PC-3 (cell line): ENCODE measurements around the gene KIAA0513. TPM values are rescaled to one million over a fixed set of nuclear protein-coding genes. Genes with fewer than 3 reads are reported as not detected.

Source experiments
- ATAC-seq: fragments of 200-7000 bp; cut with Tn5 transposase; 2 replicates; pipeline ENCODE4 v1.9.1; 2020; ENCODE audit warnings: mild to moderate bottlenecking, moderate library complexity
- BruUV-seq: library from RNA; stranded (reverse); fragments of 400-500 nt; replicated peaks from 2 replicates; lab custom pipeline; 2021; lab: Mats Ljungman, UMichigan
- CTCF ChIA-PET: fragments of 300-600 bp; sonication (Branson Sonifier 250); formaldehyde crosslinking; loops from one replicate; lab custom pipeline; 2022; ENCODE audit warnings: antibody characterized with exemption; lab: Charles Lee
- POLR2A ChIA-PET: fragments of 300-600 bp; sonication (Branson Sonifier 250); formaldehyde crosslinking; loops from one replicate; lab custom pipeline; 2022; ENCODE audit warnings: antibody characterized with exemption; ENCODE audit not compliant: unreplicated experiment; lab: Charles Lee
- DNase-seq: peaks from one replicate; pipeline ENCODE4 v3.0.0-alpha.2; 2015
- H2AFZ ChIP-seq: fragments of 300-600 bp; sonication (generic); 2 replicates; pipeline ENCODE4 v1.6.0; 2016; ENCODE audit warnings: antibody characterized with exemption, low read length
- H3F3A ChIP-seq: fragments of 300-600 bp; sonication (generic); one replicate; pipeline ENCODE4 v1.6.0; 2017; ENCODE audit warnings: antibody characterized with exemption, low read length, control low read depth, mild to moderate bottlenecking; ENCODE audit not compliant: unreplicated experiment
- H3K27ac ChIP-seq: fragments of 300-600 bp; sonication (generic); 2 replicates; pipeline ENCODE4 v1.5.1; 2016; ENCODE audit warnings: mild to moderate bottlenecking, low read length
- H3K27me3 ChIP-seq: fragments of 300-600 bp; sonication (generic); 2 replicates; pipeline ENCODE4 v1.6.1; 2016; ENCODE audit warnings: low read length, mixed read lengths
- H3K36me3 ChIP-seq: fragments of 300-600 bp; sonication (generic); 2 replicates; pipeline ENCODE4 v1.6.1; 2016; ENCODE audit warnings: low read depth, mixed run types, low read length, mixed read lengths
- H3K4me1 ChIP-seq: fragments of 300-600 bp; sonication (generic); 2 replicates; pipeline ENCODE4 v1.5.1; 2016; ENCODE audit warnings: low read length; ENCODE audit not compliant: insufficient read depth
- H3K4me2 ChIP-seq: fragments of 300-600 bp; sonication (generic); 2 replicates; pipeline ENCODE4 v1.6.0; 2016; ENCODE audit warnings: low read length
- H3K4me3 ChIP-seq: fragments of 300-600 bp; sonication (generic); 2 replicates; pipeline ENCODE4 v1.5.1; 2016; ENCODE audit warnings: mild to moderate bottlenecking, low read length, mixed read lengths
- H3K79me2 ChIP-seq: fragments of 300-600 bp; sonication (generic); 2 replicates; pipeline ENCODE4 v1.6.1; 2017; ENCODE audit warnings: low read length, mixed read lengths
- H3K9ac ChIP-seq: fragments of 300-600 bp; sonication (generic); 2 replicates; pipeline ENCODE4 v1.6.0; 2016; ENCODE audit warnings: mild to moderate bottlenecking, low read length
- H3K9me2 ChIP-seq: fragments of 300-600 bp; sonication (generic); replicated peaks from 2 replicates; pipeline ENCODE4 v1.6.1; 2016; ENCODE audit warnings: mixed run types, low read length, mixed read lengths
- H3K9me3 ChIP-seq: fragments of 300-600 bp; sonication (generic); 2 replicates; pipeline ENCODE4 v1.6.1; 2016; ENCODE audit warnings: low read length, mixed read lengths
- H4K20me1 ChIP-seq: fragments of 300-600 bp; sonication (generic); 2 replicates; pipeline ENCODE4 v1.6.1; 2016; ENCODE audit warnings: low read length, mixed read lengths
- CTCF ChIP-seq: fragments of 300-600 bp; sonication (generic); conservative IDR thresholded peaks from 2 replicates; pipeline ENCODE4 v1.5.1; 2017; ENCODE audit warnings: antibody characterized with exemption, low read depth, mild to moderate bottlenecking, low read length
- EZH2 ChIP-seq: fragments of 300-600 bp; sonication (generic); IDR thresholded peaks from one replicate; pipeline ENCODE4 v1.6.1; 2017; ENCODE audit warnings: antibody characterized with exemption, mild to moderate bottlenecking, low read length; ENCODE audit not compliant: unreplicated experiment
- EZH2phosphoT487 ChIP-seq: fragments of 300-600 bp; sonication (generic); IDR thresholded peaks from 2 replicates; pipeline ENCODE4 v1.6.1; 2018; ENCODE audit warnings: mild to moderate bottlenecking, antibody characterized with exemption, low read length, borderline replicate concordance
- intact Hi-C: fragments of 100-400 bp; cut with micrococcal nuclease; formaldehyde crosslinking; loops from 2 replicates; pipeline ENCODE4 v1.9.0; 2023
- total RNA-seq: library from RNA; depleted of rRNA; stranded (reverse); fragments of >200 nt; gene quantifications from 2 replicates; pipeline ENCODE4 v1.2.3, GENCODE V29; 2014

KIAA0513 gene
- total RNA-seq, 1 experiment from 2014 or later, result 7.8 TPM

DNA sequence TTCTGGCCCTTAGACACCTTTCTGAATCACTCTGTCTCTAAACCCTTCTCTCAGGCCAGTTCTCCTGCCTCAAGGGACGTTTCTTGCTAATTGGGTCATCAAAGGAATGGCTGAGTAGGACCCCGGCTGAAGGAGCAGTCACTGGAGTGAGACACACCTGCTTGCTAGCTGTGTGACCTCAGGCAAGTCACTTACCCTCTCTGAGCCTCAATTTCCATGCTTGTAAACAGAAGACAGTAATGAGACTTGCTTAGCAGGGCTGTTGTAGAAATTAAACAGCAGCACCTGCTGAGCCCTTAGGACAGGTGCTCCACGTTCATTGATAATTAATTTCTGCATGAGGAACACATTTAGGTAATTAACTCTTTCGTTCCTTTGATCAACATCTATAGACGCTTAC, 77.9 kb downstream of the KIAA0513 start:
- no peak overlapping the region for H3K27ac ChIP-seq
- no peaks in the 10 kb centered on the region for H3K36me3 ChIP-seq
- POLR2A ChIA-PET, result no interaction called here
- no peak overlapping the region for H3K4me3 ChIP-seq
- H3K4me2 ChIP-seq, result no peak overlapping the region
- H4K20me1 ChIP-seq, result no peaks in the 10 kb centered on the region
- CTCF ChIA-PET, result interaction anchor here (0.5 kb wide), 1 partner anchor 507 kb away, joined by 4 read pairs; the partner anchor contains the start of gene GSE1
- no peak overlapping the region for H3K9ac ChIP-seq
- no peak overlapping the region for H2AFZ ChIP-seq
- no peaks in the 10 kb centered on the region for H3F3A ChIP-seq
- H3K79me2 ChIP-seq, result no peaks in the 10 kb centered on the region
- no TSS peak for BruUV-seq
- H3K27me3 ChIP-seq, result no peaks in the 10 kb centered on the region
- intact Hi-C loops, result no loop called here
- ATAC-seq, result no peak
- no peak for DNase-seq
- H3K9me3 ChIP-seq, result no peaks in the 10 kb centered on the region
- H3K9me2 ChIP-seq, result no peaks in the 10 kb centered on the region
- H3K4me1 ChIP-seq, result no peaks in the 10 kb centered on the region
- TF ChIP-seq EZH2 (no peak), EZH2phosphoT487 (no peak), CTCF (no peak)

GRCh38 chr16:85107083-85107482, 79.5 kb downstream of the KIAA0513 start:
- Histone ChIP-seq H3K4me1 (no peaks in the 10 kb centered on the region), H3K79me2 (no peaks in the 10 kb centered on the region), H3K4me2 (no peak overlapping the region), H4K20me1 (no peaks in the 10 kb centered on the region), H3K9me3 (no peaks in the 10 kb centered on the region), H3K9me2 (no peaks in the 10 kb centered on the region), H2AFZ (no peak overlapping the region), H3F3A (no peaks in the 10 kb centered on the region), H3K36me3 (no peaks in the 10 kb centered on the region), H3K9ac (no peak overlapping the region), H3K4me3 (no peak overlapping the region), H3K27ac (no peak overlapping the region), H3K27me3 (no peaks in the 10 kb centered on the region)
- DNase-seq, result no peak
- no peak for TF ChIP-seq CTCF
- no peak for TF ChIP-seq EZH2phosphoT487
- TF ChIP-seq EZH2, result no peak
- ChIA-PET POLR2A (no interaction called here), CTCF (no interaction called here)
- intact Hi-C loops, result no loop called here
- ATAC-seq, result no peak
- BruUV-seq, result no TSS peak

- intact Hi-C loops, result no loop called here
- H3K9me3 ChIP-seq, result no peaks in the 10 kb centered on the region
- no peaks in the 10 kb centered on the region for H3K9me2 ChIP-seq
- no peaks in the 10 kb centered on the region for H3K4me1 ChIP-seq
- no TSS peak for BruUV-seq
- ChIA-PET POLR2A (no interaction called here), CTCF (no interaction called here)
- no peak overlapping the region for H2AFZ ChIP-seq
- H3K9ac ChIP-seq, result no peak overlapping the region
- no peaks in the 10 kb centered on the region for H4K20me1 ChIP-seq
- DNase-seq (no peak), ATAC-seq (no peak)
- no peak for TF ChIP-seq EZH2
- H3K4me2 ChIP-seq, result no peak overlapping the region
- H3K79me2 ChIP-seq, result no peaks in the 10 kb centered on the region
- H3K27ac ChIP-seq, result no peak overlapping the region
- no peaks in the 10 kb centered on the region for H3K27me3 ChIP-seq
- no peaks in the 10 kb centered on the region for H3K36me3 ChIP-seq
- H3K4me3 ChIP-seq, result no peak overlapping the region
- H3F3A ChIP-seq, result no peaks in the 10 kb centered on the region
These were observed 79.9 kb downstream of the KIAA0513 start for GRCh38 chr16:85107532-85107931.
